ENCODE measurements around the gene FFAR4. TPM values are rescaled to one million over a fixed set of nuclear protein-coding genes. Genes with fewer than 3 reads are reported as not detected.
"Not testable (repeated sequence)": the region's sequence is repeated elsewhere in the genome, so short reads cannot be mapped to it uniquely, and the experiment has no call there.

The FFAR4 gene
- total RNA-seq: 0.08 TPM
- long read RNA-seq: 0 reads

GRCh38 chr10:93566435-93567276 lies at the start of gene FFAR4:
Gene FFAR4 (plus strand): TSS chr10:93566665. CDS start chr10:93566721, 56 bp downstream.
- peak; percentile 45 for DNase-seq
- Histone ChIP-seq H3K4me1 (peaks cover 16% of the 10 kb centered on the region), H3K9me3 (replicated peaks) (no peaks in the 10 kb centered on the region), H3K27me3 (ENCODE audit: low read depth) (peaks cover 89% of the 10 kb centered on the region), H3K36me3 (no peaks in the 10 kb centered on the region), H3K4me3 (peak within 1 kb of the TSS; percentile 51), H3K27ac (replicated peaks) (no peak within 1 kb of the TSS)
- TF ChIP-seq CTCF (IDR thresholded peaks at IDR 0.05; ENCODE audit: borderline replicate concordance): no peak
- intact Hi-C loops (cut with micrococcal nuclease): no loop called here

- intact Hi-C loops (cut with micrococcal nuclease): no loop called here
- H3K9me3 ChIP-seq (replicated peaks): no peaks in the 10 kb centered on the region
- H3K4me1 ChIP-seq: peaks cover 11% of the 10 kb centered on the region
- no peaks in the 10 kb centered on the region for H3K36me3 ChIP-seq
- DNase-seq: no peak
- no peak overlapping the region for H3K4me3 ChIP-seq
- no peak for TF ChIP-seq CTCF (IDR thresholded peaks at IDR 0.05; ENCODE audit: borderline replicate concordance)
- H3K27me3 ChIP-seq (ENCODE audit: low read depth): no peaks in the 10 kb centered on the region
- no peak overlapping the region for H3K27ac ChIP-seq (replicated peaks)
Measured at GRCh38 chr10:93518531-93518930, 47.9 kb upstream of the FFAR4 start.

- Histone ChIP-seq H3K36me3 (no peaks in the 10 kb centered on the region), H3K4me1 (no peaks in the 10 kb centered on the region), H3K27ac (replicated peaks) (no peak overlapping the region), H3K9me3 (replicated peaks) (no peaks in the 10 kb centered on the region), H3K4me3 (no peak overlapping the region), H3K27me3 (ENCODE audit: low read depth) (peaks cover 23% of the 10 kb centered on the region)
- DNase-seq: no peak
- TF ChIP-seq CTCF (IDR thresholded peaks at IDR 0.05; ENCODE audit: borderline replicate concordance): no peak
- intact Hi-C loops (cut with micrococcal nuclease): no loop called here
Measured at GRCh38 chr10:93535293-93535692, 31.2 kb upstream of the FFAR4 start.

GRCh38 chr10:93540871-93541270 lies 25.6 kb upstream of the FFAR4 start:
- H3K4me1 ChIP-seq: peaks cover 11% of the 10 kb centered on the region
- H3K4me3 ChIP-seq; DNase-seq; H3K27ac ChIP-seq (replicated peaks); H3K36me3 ChIP-seq; H3K27me3 ChIP-seq (ENCODE audit: low read depth); intact Hi-C loops (cut with micrococcal nuclease); H3K9me3 ChIP-seq (replicated peaks): not testable (repeated sequence)

GRCh38 chr10:93541402-93542357 lies 24.8 kb upstream of the FFAR4 start:
- DNase-seq: peak; percentile 41

More at GRCh38 chr10:93541402-93542357, 24.8 kb upstream of the FFAR4 start:
- peak; percentile 84 for TF ChIP-seq CTCF (IDR thresholded peaks at IDR 0.05; ENCODE audit: borderline replicate concordance)
- H3K9me3 ChIP-seq (replicated peaks): no peaks in the 10 kb centered on the region
- H3K27ac ChIP-seq (replicated peaks): peak overlapping the region; percentile 58
- H3K4me1 ChIP-seq: peaks cover 11% of the 10 kb centered on the region
- peak overlapping the region; percentile 56 for H3K4me3 ChIP-seq
- peaks cover 7% of the 10 kb centered on the region for H3K27me3 ChIP-seq (ENCODE audit: low read depth)
- intact Hi-C loops (cut with micrococcal nuclease): no loop called here
- H3K36me3 ChIP-seq: no peaks in the 10 kb centered on the region

Data from left ventricle myocardium inferior (tissue), 1 donor.